Fibroblast of villous mesenchyme (primary cell): Measurements from ENCODE around the gene ALS2. TPM values are rescaled to one million over a fixed set of nuclear protein-coding genes. Genes with fewer than 3 reads are reported as not detected.
"Not testable (repeated sequence)": the region's sequence is repeated elsewhere in the genome, so short reads cannot be mapped to it uniquely, and the experiment has no call there.

Experiments
- DNase-seq: peaks from one replicate; pipeline ENCODE4 v3.0.0-alpha.2; 2010; ENCODE audit warnings: low read depth
- H3K4me3 ChIP-seq: 2 replicates; pipeline ENCODE4 v1.5.1; 2011; ENCODE audit warnings: low read depth, mild to moderate bottlenecking, low read length
- CTCF ChIP-seq: IDR thresholded peaks from 2 replicates; pipeline ENCODE4 v1.5.1; 2012; ENCODE audit warnings: low read depth, mild to moderate bottlenecking, low read length; ENCODE audit not compliant: insufficient read depth
- total RNA-seq: library from RNA; depleted of rRNA; stranded (reverse); fragments of >200 nt; gene quantifications from 2 replicates; pipeline ENCODE4 v1.2.3, GENCODE V29; 2012

ALS2 gene
- total RNA-seq, 1 donor, result 44.0 TPM

- DNase-seq, result no peak
- no peak for TF ChIP-seq CTCF
Observed at GRCh38 chr2:201816657-201817575, 36.2 kb upstream of the ALS2 start.

GRCh38 chr2:201813996-201814760 lies 33.4 kb upstream of the ALS2 start:
- DNase-seq, result peak; percentile 62
- TF ChIP-seq CTCF, result no peak
- no peak overlapping the region for H3K4me3 ChIP-seq

More at GRCh38 chr2:201816657-201817575, 36.2 kb upstream of the ALS2 start:
- H3K4me3 ChIP-seq, result no peak overlapping the region

GRCh38 chr2:201810604-201811003 lies 29.9 kb upstream of the ALS2 start:
- DNase-seq, H3K4me3 ChIP-seq: not testable (repeated sequence)

- TF ChIP-seq CTCF, result no peak
- DNase-seq, result no peak
- H3K4me3 ChIP-seq, result no peak overlapping the region
Observed at GRCh38 chr2:201809633-201810032, 28.9 kb upstream of the ALS2 start.

- TF ChIP-seq CTCF, result no peak
- H3K4me3 ChIP-seq, result peak overlapping the region; percentile 10
Observed at GRCh38 chr2:201808027-201808426, 27.3 kb upstream of the ALS2 start.

GRCh38 chr2:201807452-201807999 lies 26.8 kb upstream of the ALS2 start:
- no peak for TF ChIP-seq CTCF
- peak; percentile 77 for DNase-seq
- peak overlapping the region; percentile 16 for H3K4me3 ChIP-seq

More at GRCh38 chr2:201808027-201808426, 27.3 kb upstream of the ALS2 start:
- no peak for DNase-seq
